Activated CD4-positive, alpha-beta T cell treated with anti-CD3 and anti-CD28 coated beads, Interleukin-2, amount 50 U/mL, for 16 hours (primary cell): ENCODE data around the gene ZC3H11A.
"Not testable (repeated sequence)": the region's sequence is repeated elsewhere in the genome, so short reads cannot be mapped to it uniquely, and the experiment has no call there.

ENCODE experiments used
- DNase-seq: peaks from one replicate; pipeline ENCODE4 v3.0.0-alpha.2; 2020

ZC3H11A gene

GRCh38 chr1:203789966-203790365 is 5.5 kb upstream of the ZC3H11A start:
- DNase-seq: no peak

- no peak for DNase-seq
Observed at GRCh38 chr1:203791498-203791897, 3.9 kb upstream of the ZC3H11A start.

GRCh38 chr1:203792486-203792885 is 2.9 kb upstream of the ZC3H11A start:
- DNase-seq: no peak

- not testable (repeated sequence) for DNase-seq
Observed at GRCh38 chr1:203793561-203793960, 1.9 kb upstream of the ZC3H11A start.

GRCh38 chr1:203794764-203795440 is 521 bp upstream of the ZC3H11A start:
- no peak for DNase-seq

- DNase-seq: peak; percentile 44
Observed at GRCh38 chr1:203796236-203796605, 798 bp downstream of the ZC3H11A start.

GRCh38 chr1:203797216-203797615 is 1.8 kb downstream of the ZC3H11A start:
- DNase-seq: no peak

GRCh38 chr1:203797948-203798655 is 2.7 kb downstream of the ZC3H11A start:
- no peak for DNase-seq

- DNase-seq: no peak
Observed at GRCh38 chr1:203799157-203799556, 3.7 kb downstream of the ZC3H11A start.

- no peak for DNase-seq
Observed at GRCh38 chr1:203799971-203800370, 4.5 kb downstream of the ZC3H11A start.

- no peak for DNase-seq
Observed at GRCh38 chr1:203805689-203806088, 10.3 kb downstream of the ZC3H11A start.

GRCh38 chr1:203807196-203807595 is 11.8 kb downstream of the ZC3H11A start:
- DNase-seq: no peak

GRCh38 chr1:203813581-203814341 is 18.3 kb downstream of the ZC3H11A start:
- DNase-seq: no peak

- DNase-seq: no peak
Observed at GRCh38 chr1:203818399-203818798, 23.0 kb downstream of the ZC3H11A start.

GRCh38 chr1:203823306-203823705 is 27.9 kb downstream of the ZC3H11A start:
- DNase-seq: no peak

GRCh38 chr1:203826175-203826574 is 30.8 kb downstream of the ZC3H11A start:
- no peak for DNase-seq

GRCh38 chr1:203828002-203828401 is 32.6 kb downstream of the ZC3H11A start:
- no peak for DNase-seq

- DNase-seq: no peak
Observed at GRCh38 chr1:203828503-203828902, 33.1 kb downstream of the ZC3H11A start.

GRCh38 chr1:203829247-203829646 is 33.8 kb downstream of the ZC3H11A start:
- DNase-seq: not testable (repeated sequence)

GRCh38 chr1:203835476-203835875 is 40.1 kb downstream of the ZC3H11A start:
- DNase-seq: no peak

GRCh38 chr1:203839081-203839480 is 43.7 kb downstream of the ZC3H11A start:
- no peak for DNase-seq

GRCh38 chr1:203840208-203840808 is 44.9 kb downstream of the ZC3H11A start:
- DNase-seq: no peak

GRCh38 chr1:203842559-203842876 is 47.1 kb downstream of the ZC3H11A start:
- DNase-seq: no peak

- DNase-seq: no peak
Observed at GRCh38 chr1:203843435-203843834, 48.0 kb downstream of the ZC3H11A start.
